Liver (tissue), 3 donors: ENCODE data around the gene DSEL.

Source experiments
- GABPA ChIP-seq, 2 donors: IDR thresholded peaks in 1 of 2; conservative IDR thresholded peaks in 1 of 2; 2 replicates each; pipeline ENCODE4 v1.6.1; 2016; ENCODE audit warnings: antibody characterized with exemption in 2 of 2, mild to moderate bottlenecking in 1 of 2, moderate library complexity in 1 of 2
- SP1 ChIP-seq: IDR thresholded peaks from 2 replicates; pipeline ENCODE4 v1.6.1; 2018; ENCODE audit warnings: antibody characterized with exemption, mild to moderate bottlenecking
- TAF1 ChIP-seq: conservative IDR thresholded peaks from 2 replicates; pipeline ENCODE4 v1.6.1; 2016; ENCODE audit warnings: antibody characterized with exemption, mild to moderate bottlenecking
- TF ChIP-seq, protein P1 (sequence below): fragments of 150-350 bp; IDR thresholded peaks from 2 replicates; pipeline ENCODE4 v1.5.1; 2017; ENCODE audit warnings: improper control_type of control experiment, low read depth, low read length; ENCODE audit not compliant: missing input control
- donor health status: healthy.
- donor health status: healthy.

DNA sequence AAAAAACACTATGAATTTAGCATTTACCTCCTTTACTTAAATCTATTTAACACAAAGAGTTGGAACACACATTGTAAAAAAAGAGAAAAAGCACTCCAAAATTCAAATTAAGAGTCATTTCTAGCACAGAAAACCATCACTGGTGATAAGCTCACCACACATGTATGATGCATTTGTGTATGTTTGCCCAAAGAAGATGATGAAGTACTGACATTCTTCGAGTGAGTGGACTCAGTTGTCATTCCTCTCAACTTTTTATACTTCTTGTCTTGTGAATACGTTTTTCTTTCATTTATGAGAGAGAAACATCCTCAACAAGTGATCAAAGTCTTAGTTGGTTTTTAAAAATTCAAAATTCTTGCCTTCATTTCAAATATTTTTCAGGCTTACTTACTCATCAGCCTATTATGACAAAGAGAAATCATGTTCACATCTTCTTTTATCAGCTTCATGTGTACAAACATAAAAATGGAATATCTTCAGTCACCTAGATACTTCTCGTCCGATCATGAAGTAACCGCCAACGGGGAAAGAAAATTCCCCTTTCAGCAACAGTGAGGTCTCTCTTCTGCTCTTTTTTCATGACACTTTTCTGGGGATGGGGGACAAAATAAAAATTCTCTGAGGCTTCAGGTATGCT is 1.5 kb downstream of the DSEL start:
- TF ChIP-seq GABPA (IDR thresholded peaks at IDR 0.05 in 1 of 2, conservative IDR thresholded peaks at IDR 0.05 in 1 of 2): no peak
- TF ChIP-seq, protein P1, sequence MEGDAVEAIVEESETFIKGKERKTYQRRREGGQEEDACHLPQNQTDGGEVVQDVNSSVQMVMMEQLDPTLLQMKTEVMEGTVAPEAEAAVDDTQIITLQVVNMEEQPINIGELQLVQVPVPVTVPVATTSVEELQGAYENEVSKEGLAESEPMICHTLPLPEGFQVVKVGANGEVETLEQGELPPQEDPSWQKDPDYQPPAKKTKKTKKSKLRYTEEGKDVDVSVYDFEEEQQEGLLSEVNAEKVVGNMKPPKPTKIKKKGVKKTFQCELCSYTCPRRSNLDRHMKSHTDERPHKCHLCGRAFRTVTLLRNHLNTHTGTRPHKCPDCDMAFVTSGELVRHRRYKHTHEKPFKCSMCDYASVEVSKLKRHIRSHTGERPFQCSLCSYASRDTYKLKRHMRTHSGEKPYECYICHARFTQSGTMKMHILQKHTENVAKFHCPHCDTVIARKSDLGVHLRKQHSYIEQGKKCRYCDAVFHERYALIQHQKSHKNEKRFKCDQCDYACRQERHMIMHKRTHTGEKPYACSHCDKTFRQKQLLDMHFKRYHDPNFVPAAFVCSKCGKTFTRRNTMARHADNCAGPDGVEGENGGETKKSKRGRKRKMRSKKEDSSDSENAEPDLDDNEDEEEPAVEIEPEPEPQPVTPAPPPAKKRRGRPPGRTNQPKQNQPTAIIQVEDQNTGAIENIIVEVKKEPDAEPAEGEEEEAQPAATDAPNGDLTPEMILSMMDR: no peak
- TF ChIP-seq TAF1: no peak
- no peak for TF ChIP-seq SP1
